Osteocyte (in vitro differentiated cells): ENCODE measurements around the gene ADAMTS18. TPM values are rescaled to one million over a fixed set of nuclear protein-coding genes. Genes with fewer than 3 reads are reported as not detected.

Source experiments
- DNase-seq: peaks from one replicate; pipeline ENCODE4 v3.0.0; 2021; ENCODE audit warnings: mixed read lengths; ENCODE audit not compliant: unreplicated experiment; ENCODE audit errors: extremely low spot score
- H3K27ac Mint-ChIP-seq: one replicate; pipeline ENCODE4 v1.8.0; 2021; ENCODE audit warnings: mild to moderate bottlenecking, mixed read lengths; ENCODE audit not compliant: unreplicated experiment
- H3K27me3 Mint-ChIP-seq: one replicate; pipeline ENCODE4 v1.8.0; 2021; ENCODE audit warnings: mixed read lengths; ENCODE audit not compliant: unreplicated experiment
- H3K36me3 Mint-ChIP-seq: one replicate; pipeline ENCODE4 v1.8.0; 2021; ENCODE audit warnings: mixed read lengths; ENCODE audit not compliant: unreplicated experiment
- H3K4me1 Mint-ChIP-seq: one replicate; pipeline ENCODE4 v1.8.0; 2021; ENCODE audit warnings: mixed read lengths; ENCODE audit not compliant: unreplicated experiment
- H3K4me3 Mint-ChIP-seq: one replicate; pipeline ENCODE4 v1.8.0; 2021; ENCODE audit warnings: mild to moderate bottlenecking, moderate library complexity, mixed read lengths; ENCODE audit not compliant: unreplicated experiment
- H3K9me3 Mint-ChIP-seq: one replicate; pipeline ENCODE4 v1.8.0; 2021; ENCODE audit warnings: mixed read lengths; ENCODE audit not compliant: unreplicated experiment
- CTCF ChIP-seq: fragments of 200-600 bp; sonication (generic); IDR thresholded peaks from 2 replicates; pipeline ENCODE4 v1.5.0; 2021; ENCODE audit warnings: antibody characterized with exemption, mild to moderate bottlenecking, moderate library complexity
- long read RNA-seq: library from polyadenylated mRNA; unstranded; transcript quantifications from one replicate; pipeline ENCODE4 v2.0.0, GENCODE V29; 2021
- total RNA-seq: library from RNA; stranded (reverse); gene quantifications from 2 replicates; pipeline ENCODE4 v1.2.1, GENCODE V29; 2021

ADAMTS18 gene, protein sequence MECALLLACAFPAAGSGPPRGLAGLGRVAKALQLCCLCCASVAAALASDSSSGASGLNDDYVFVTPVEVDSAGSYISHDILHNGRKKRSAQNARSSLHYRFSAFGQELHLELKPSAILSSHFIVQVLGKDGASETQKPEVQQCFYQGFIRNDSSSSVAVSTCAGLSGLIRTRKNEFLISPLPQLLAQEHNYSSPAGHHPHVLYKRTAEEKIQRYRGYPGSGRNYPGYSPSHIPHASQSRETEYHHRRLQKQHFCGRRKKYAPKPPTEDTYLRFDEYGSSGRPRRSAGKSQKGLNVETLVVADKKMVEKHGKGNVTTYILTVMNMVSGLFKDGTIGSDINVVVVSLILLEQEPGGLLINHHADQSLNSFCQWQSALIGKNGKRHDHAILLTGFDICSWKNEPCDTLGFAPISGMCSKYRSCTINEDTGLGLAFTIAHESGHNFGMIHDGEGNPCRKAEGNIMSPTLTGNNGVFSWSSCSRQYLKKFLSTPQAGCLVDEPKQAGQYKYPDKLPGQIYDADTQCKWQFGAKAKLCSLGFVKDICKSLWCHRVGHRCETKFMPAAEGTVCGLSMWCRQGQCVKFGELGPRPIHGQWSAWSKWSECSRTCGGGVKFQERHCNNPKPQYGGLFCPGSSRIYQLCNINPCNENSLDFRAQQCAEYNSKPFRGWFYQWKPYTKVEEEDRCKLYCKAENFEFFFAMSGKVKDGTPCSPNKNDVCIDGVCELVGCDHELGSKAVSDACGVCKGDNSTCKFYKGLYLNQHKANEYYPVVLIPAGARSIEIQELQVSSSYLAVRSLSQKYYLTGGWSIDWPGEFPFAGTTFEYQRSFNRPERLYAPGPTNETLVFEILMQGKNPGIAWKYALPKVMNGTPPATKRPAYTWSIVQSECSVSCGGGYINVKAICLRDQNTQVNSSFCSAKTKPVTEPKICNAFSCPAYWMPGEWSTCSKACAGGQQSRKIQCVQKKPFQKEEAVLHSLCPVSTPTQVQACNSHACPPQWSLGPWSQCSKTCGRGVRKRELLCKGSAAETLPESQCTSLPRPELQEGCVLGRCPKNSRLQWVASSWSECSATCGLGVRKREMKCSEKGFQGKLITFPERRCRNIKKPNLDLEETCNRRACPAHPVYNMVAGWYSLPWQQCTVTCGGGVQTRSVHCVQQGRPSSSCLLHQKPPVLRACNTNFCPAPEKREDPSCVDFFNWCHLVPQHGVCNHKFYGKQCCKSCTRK (N-terminal part only)
- not detected in 2 replicates for total RNA-seq
- long read RNA-seq = 0 reads

- no peaks in the 10 kb centered on the region for H3K4me1 Mint-ChIP-seq
- peaks cover 49% of the 10 kb centered on the region for H3K27me3 Mint-ChIP-seq
- DNase-seq = no peak
Measured at GRCh38 chr16:77434530-77435271, at the start of gene ADAMTS18. ADAMTS18 (minus strand) TSS chr16:77435034; CDS start chr16:77434695, 339 bp downstream.

DNA sequence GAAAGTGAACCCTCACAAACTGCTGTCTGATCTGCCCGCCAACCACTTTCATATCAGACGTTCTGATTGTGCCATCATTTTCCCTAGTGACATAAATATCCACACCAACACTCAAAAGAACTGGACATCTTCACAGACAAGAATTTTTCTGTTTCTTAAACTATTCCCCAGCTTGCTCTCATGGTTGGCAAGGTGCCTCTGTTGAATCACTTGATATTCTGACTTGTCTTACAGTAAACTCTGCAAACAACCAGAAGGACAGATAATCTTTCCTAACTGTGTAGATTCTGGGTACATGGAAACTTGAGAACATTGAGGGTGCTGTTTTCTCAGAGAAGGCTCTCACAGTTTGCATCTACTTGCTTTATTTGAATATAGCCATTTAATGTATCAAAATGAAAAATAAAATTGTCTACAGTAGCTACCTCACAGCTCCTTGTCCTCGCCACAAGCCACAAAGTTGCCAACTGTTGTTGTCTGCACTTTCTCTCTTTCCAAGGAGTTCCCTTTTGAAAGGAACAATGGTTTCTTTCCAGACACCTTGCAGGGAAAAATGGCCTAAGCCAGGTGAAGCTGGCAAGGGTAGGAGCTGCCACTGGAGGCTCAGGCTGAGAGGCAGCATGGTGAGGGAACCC lies 46.0 kb upstream of the ADAMTS18 start:
- Mint-ChIP-seq H3K4me3 (no peak overlapping the region), H3K4me1 (no peaks in the 10 kb centered on the region), H3K36me3 (no peaks in the 10 kb centered on the region), H3K9me3 (no peaks in the 10 kb centered on the region), H3K27me3 (no peaks in the 10 kb centered on the region), H3K27ac (no peak overlapping the region)
- DNase-seq = no peak
- TF ChIP-seq CTCF = no peak

More at GRCh38 chr16:77434530-77435271, at the start of gene ADAMTS18:
- no peak within 1 kb of the TSS for H3K4me3 Mint-ChIP-seq
- no peaks in the 10 kb centered on the region for H3K36me3 Mint-ChIP-seq
- H3K9me3 Mint-ChIP-seq = no peaks in the 10 kb centered on the region
- H3K27ac Mint-ChIP-seq = no peak within 1 kb of the TSS
- TF ChIP-seq CTCF = no peak

GRCh38 chr16:77472262-77472661 lies 37.4 kb upstream of the ADAMTS18 start:
- Mint-ChIP-seq H3K27ac (no peak overlapping the region), H3K4me1 (no peaks in the 10 kb centered on the region), H3K4me3 (no peak overlapping the region), H3K27me3 (no peaks in the 10 kb centered on the region), H3K9me3 (no peaks in the 10 kb centered on the region), H3K36me3 (no peaks in the 10 kb centered on the region)
- no peak for TF ChIP-seq CTCF
- no peak for DNase-seq

GRCh38 chr16:77470851-77471250 lies 36.0 kb upstream of the ADAMTS18 start:
- H3K4me3 Mint-ChIP-seq = no peak overlapping the region
- no peaks in the 10 kb centered on the region for H3K9me3 Mint-ChIP-seq
- no peaks in the 10 kb centered on the region for H3K4me1 Mint-ChIP-seq
- no peak for DNase-seq
- no peaks in the 10 kb centered on the region for H3K36me3 Mint-ChIP-seq
- no peaks in the 10 kb centered on the region for H3K27me3 Mint-ChIP-seq
- H3K27ac Mint-ChIP-seq = no peak overlapping the region
- TF ChIP-seq CTCF = no peak
